Stomach (tissue), 9 donors: ENCODE measurements around the gene FAM222B. TPM values are rescaled to one million over a fixed set of nuclear protein-coding genes. Genes with fewer than 3 reads are reported as not detected.

ENCODE experiments used
- DNase-seq, 2 donors: peaks; one replicate each; pipeline versions ENCODE4 v3.0.0 to v3.0.0-alpha.2; 2013 to 2019
- H3K27ac ChIP-seq, 5 donors: fragments of 200-600 bp in 4 of 5; sonication (generic) in 4 of 5; one replicate each; pipeline ENCODE4 v1.5.1; 2013 to 2019; ENCODE audit warnings: mild to moderate bottlenecking in 1 of 5, moderate library complexity in 1 of 5
- H3K27me3 ChIP-seq, 3 donors: fragments of 200-600 bp; sonication (generic); one replicate each; pipeline ENCODE4 v1.5.1; 2017 to 2019; ENCODE audit warnings: mixed run types in 1 of 3
- H3K36me3 ChIP-seq, 4 donors: fragments of 200-600 bp; sonication (generic); 1 replicate in 3 of 4; 2 replicates in 1 of 4; pipeline ENCODE4 v1.5.1; 2016 to 2019
- H3K4me1 ChIP-seq, 4 donors: fragments of 200-600 bp; sonication (generic); one replicate each; pipeline ENCODE4 v1.5.1; 2016 to 2019
- H3K4me3 ChIP-seq, 4 donors: fragments of 200-600 bp; sonication (generic) in 3 of 4; one replicate each; pipeline ENCODE4 v1.5.1; 2016 to 2019; ENCODE audit warnings: mild to moderate bottlenecking in 1 of 4
- H3K9me3 ChIP-seq, 4 donors: fragments of 200-600 bp; sonication (generic); one replicate each; pipeline ENCODE4 v1.5.1; 2016 to 2019
- EP300 ChIP-seq: sonication (generic); formaldehyde crosslinking; IDR thresholded peaks from one replicate; pipeline ENCODE4 v1.6.1; 2017; ENCODE audit warnings: antibody characterized with exemption
- POLR2A ChIP-seq, 4 donors: fragments of 450-650 bp; IDR thresholded peaks; one replicate each; pipeline ENCODE4 v1.6.1; 2016; ENCODE audit warnings: antibody characterized with exemption in 4 of 4, control low read depth in 2 of 4, mild to moderate bottlenecking in 1 of 4, moderate library complexity in 1 of 4
- POLR2AphosphoS5 ChIP-seq, 3 donors: sonication (generic); formaldehyde crosslinking; IDR thresholded peaks; one replicate each; pipeline ENCODE4 v1.6.1; 2016; ENCODE audit warnings: antibody characterized with exemption in 3 of 3
- WGBS, 5 donors: extraction: QIAGEN DNeasy Blood & Tissue Kit in 3 of 5; methylation state at CpG; one replicate each; pipeline versions ENCODE4 v1.1.5 to v1.1.7; 2013 to 2018; 5-methylcytosine and 5-hydroxymethylcytosine counted together
- intact Hi-C: fragments of 100-400 bp; cut with DNase I; formaldehyde crosslinking; loops from one replicate; pipeline ENCODE4 v1.15.1; 2023; ENCODE audit warnings: low total_unique reads
- polyA plus RNA-seq, 3 donors: library from polyadenylated mRNA; stranded (reverse); fragments of 200-250 nt; gene quantifications; one replicate each; pipeline ENCODE4 v1.2.3, GENCODE V29; 2013
- total RNA-seq, 5 donors: library from RNA; depleted of rRNA; stranded (reverse); fragments of >200 nt; gene quantifications; one replicate each; pipeline versions ENCODE4 v1.1.0 to v1.2.3, GENCODE V29; 2014 to 2016
- TF ChIP-seq, protein P1 (sequence below), 7 experiments: fragments of 450-650 bp in 4 of 7; fragments of 200-600 bp in 3 of 7; sonication (generic) in 3 of 7; IDR thresholded peaks; one replicate each; pipeline ENCODE4 v1.5.1; 2016 to 2019; ENCODE audit warnings: antibody characterized with exemption in 7 of 7, control low read depth in 2 of 7, mild to moderate bottlenecking in 1 of 7
- donor health status: healthy with polysubstance abuse.
- donor health status: Bipolar disorder and iron deficiency.
- donor health status: healthy.

The FAM222B gene
- total and polyA plus RNA-seq, 8 donors, result 4.4 to 29.6 (median 8.6) TPM

DNA sequence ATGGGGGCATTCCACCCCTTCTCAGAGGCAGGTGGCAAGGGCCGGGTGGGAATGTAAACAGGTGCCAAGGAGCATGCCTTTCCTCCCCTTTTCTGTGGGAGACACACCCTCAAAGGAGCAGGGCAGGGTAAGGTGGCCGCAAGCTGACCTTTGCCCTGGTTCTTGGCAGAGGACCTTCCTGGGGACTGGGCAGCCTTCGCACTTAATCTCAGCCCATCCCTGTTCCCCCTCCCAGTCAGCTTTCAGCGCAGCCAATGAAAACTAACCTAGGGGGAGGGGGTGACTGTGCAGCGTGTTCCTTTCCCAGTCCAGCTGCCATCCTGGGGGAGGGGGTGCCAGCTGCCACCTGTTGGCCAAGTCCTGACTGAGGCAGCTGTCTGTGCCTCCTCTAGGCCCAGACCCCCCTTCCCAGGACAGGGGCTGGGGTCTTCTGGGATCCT, 96.0 kb downstream of the FAM222B start:
- 20 to 40% (median 27%) methylated on average over 4 to 5 of the region's 5 CpGs for WGBS, 5 donors
- TF ChIP-seq EP300 (no peak), POLR2AphosphoS5 (IDR thresholded peaks at IDR 0.05) (peak in 1 of 3 donors; percentile 68)
- intact Hi-C loops, result no loop called here
- Histone ChIP-seq H3K4me3 (peak overlapping the region; percentile 61 to 89 (median 80)), H3K9me3 (no peaks in the 10 kb centered on the region), H3K27ac (peak overlapping the region; percentile 96 to 99 (median 98)), H3K27me3 (peaks cover 0 to 5% (median 0%) of the 10 kb centered on the region in 3 donors), H3K4me1 (peaks cover 61 to 93% (median 88%) of the 10 kb centered on the region in 4 donors), H3K36me3 (peaks cover 25 to 40% (median 30%) of the 10 kb centered on the region in 4 donors)
- DNase-seq, result peak; percentile 90 to 91

DNA sequence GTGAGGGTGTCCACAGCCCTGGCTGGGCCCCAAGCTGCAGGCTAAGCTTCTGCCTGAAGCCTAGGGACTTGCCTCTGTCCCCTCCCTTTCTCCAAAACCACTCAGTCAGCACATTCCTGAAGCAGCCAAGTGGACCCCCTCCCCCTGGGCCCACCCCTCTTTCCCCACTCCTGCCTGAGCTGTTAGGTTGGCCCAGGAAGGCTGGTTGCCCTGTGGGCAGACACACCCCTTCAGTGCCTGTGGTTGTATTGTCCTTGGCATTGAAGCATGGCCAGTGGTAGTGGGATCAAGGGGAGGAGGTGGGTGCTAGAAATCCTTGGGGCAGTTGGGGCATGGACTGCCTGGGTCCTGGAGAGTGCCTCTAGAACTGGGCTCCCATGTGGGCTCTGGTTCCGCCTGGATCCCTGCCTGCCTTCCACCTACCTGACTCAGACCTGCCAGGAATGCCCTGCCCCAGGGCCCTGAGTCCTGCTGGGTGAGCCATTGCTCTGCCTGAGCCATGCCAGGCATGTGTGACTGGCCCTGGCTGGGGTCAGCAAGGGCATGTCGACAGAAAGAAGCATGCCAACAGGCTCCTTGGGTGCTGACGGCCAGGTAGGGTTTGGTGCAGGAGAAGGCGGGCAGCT, 96.7 kb downstream of the FAM222B start:
- TF ChIP-seq POLR2AphosphoS5 (IDR thresholded peaks at IDR 0.05) (peak in 2 of 3 donors; percentile 65 to 71), EP300 (no peak)
- H3K9me3 ChIP-seq, result no peaks in the 10 kb centered on the region
- peak; percentile 56 to 85 for DNase-seq
- intact Hi-C loops, result no loop called here
- peaks cover 61 to 96% (median 90%) of the 10 kb centered on the region in 4 donors for H3K4me1 ChIP-seq
- H3K36me3 ChIP-seq, result peaks cover 21 to 34% (median 29%) of the 10 kb centered on the region in 4 donors
- peak overlapping the region; percentile 61 to 89 (median 80) for H3K4me3 ChIP-seq
- 27 to 57% (median 40%) methylated on average over 3 to 4 of the region's 4 CpGs for WGBS, 5 donors
- H3K27ac ChIP-seq, result peak overlapping the region; percentile 96 to 99 (median 98)
- H3K27me3 ChIP-seq, result peaks cover 0 to 5% (median 0%) of the 10 kb centered on the region in 3 donors

GRCh38 chr17:28744972-28745785, 97.4 kb downstream of the FAM222B start:
- peak; percentile 75 to 91 for DNase-seq
- no peaks in the 10 kb centered on the region for H3K9me3 ChIP-seq
- peaks cover 61 to 89% (median 83%) of the 10 kb centered on the region in 4 donors for H3K4me1 ChIP-seq
- peaks cover 21 to 27% (median 26%) of the 10 kb centered on the region in 4 donors for H3K36me3 ChIP-seq
- H3K27me3 ChIP-seq, result peaks cover 0 to 5% (median 0%) of the 10 kb centered on the region in 3 donors
- 2 to 6% (median 2%) methylated on average over 18 to 31 of the region's 31 CpGs for WGBS, 5 donors
- intact Hi-C loops, result no loop called here
- TF ChIP-seq POLR2A (IDR thresholded peaks at IDR 0.05) (peak in 1 of 4 donors; percentile 51), POLR2AphosphoS5 (IDR thresholded peaks at IDR 0.05) (peak in 2 of 3 donors; percentile 10 to 26)
- TF ChIP-seq, protein P1, sequence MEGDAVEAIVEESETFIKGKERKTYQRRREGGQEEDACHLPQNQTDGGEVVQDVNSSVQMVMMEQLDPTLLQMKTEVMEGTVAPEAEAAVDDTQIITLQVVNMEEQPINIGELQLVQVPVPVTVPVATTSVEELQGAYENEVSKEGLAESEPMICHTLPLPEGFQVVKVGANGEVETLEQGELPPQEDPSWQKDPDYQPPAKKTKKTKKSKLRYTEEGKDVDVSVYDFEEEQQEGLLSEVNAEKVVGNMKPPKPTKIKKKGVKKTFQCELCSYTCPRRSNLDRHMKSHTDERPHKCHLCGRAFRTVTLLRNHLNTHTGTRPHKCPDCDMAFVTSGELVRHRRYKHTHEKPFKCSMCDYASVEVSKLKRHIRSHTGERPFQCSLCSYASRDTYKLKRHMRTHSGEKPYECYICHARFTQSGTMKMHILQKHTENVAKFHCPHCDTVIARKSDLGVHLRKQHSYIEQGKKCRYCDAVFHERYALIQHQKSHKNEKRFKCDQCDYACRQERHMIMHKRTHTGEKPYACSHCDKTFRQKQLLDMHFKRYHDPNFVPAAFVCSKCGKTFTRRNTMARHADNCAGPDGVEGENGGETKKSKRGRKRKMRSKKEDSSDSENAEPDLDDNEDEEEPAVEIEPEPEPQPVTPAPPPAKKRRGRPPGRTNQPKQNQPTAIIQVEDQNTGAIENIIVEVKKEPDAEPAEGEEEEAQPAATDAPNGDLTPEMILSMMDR (IDR thresholded peaks at IDR 0.05), result no peak
- H3K27ac ChIP-seq, result peak overlapping the region; percentile 96 to 99 (median 98)
- H3K4me3 ChIP-seq, result peak overlapping the region; percentile 61 to 89 (median 80)

DNA sequence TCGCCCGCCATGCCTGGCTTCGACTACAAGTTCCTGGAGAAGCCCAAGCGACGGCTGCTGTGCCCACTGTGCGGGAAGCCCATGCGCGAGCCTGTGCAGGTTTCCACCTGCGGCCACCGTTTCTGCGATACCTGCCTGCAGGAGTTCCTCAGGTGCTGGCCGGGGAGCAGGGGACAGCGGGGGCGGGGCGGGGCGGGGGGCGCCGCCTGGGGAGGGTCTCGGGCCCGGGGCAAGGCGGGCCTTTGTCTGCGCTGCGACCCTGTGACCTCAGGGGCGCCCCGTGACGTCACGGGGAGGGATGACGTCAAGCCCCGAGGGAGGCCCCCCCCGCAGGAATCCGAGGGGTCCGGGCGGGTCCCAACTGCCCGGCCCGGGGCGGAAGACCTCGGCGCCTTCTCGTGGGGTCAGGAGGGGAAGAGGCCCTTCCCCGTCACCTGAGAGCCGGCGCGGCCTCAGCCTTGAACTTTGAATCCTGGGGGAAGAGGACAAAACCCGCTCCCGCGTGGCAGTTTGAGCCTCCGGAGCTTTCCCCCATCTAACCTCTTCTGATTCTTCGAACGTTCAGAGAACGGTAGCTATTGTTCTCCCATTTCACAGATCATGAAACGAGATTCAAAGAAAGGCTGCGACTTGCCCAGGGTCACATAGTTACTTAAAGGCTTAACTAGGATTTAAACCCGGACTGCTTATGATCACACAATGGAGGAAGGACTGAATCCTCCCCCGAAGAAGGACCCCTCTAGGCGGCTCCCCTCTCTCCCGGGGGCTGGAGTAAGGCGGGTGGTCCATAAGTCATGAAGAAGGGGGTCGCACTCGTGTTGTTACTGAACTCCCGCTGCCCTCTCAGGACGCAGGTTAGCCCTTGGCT, 98.3 kb downstream of the FAM222B start:
- H3K36me3 ChIP-seq, result peaks cover 18 to 23% (median 20%) of the 10 kb centered on the region in 4 donors
- intact Hi-C loops, result no loop called here

More for the DNA sequence above, 98.3 kb downstream of the FAM222B start:
- peaks cover 55 to 81% (median 75%) of the 10 kb centered on the region in 4 donors for H3K4me1 ChIP-seq
- WGBS, 5 donors, result 0 to 2% (median 1%) methylated on average over 31 to 61 of the region's 61 CpGs
- TF ChIP-seq, protein P1 (IDR thresholded peaks at IDR 0.05), result no peak
- TF ChIP-seq EP300 (no peak), POLR2AphosphoS5 (IDR thresholded peaks at IDR 0.05) (no peak), POLR2A (IDR thresholded peaks at IDR 0.05) (no peak)
- peak overlapping the region; percentile 61 to 89 (median 80) for H3K4me3 ChIP-seq
- H3K9me3 ChIP-seq, result no peaks in the 10 kb centered on the region
- peaks cover 0 to 5% (median 0%) of the 10 kb centered on the region in 3 donors for H3K27me3 ChIP-seq
- H3K27ac ChIP-seq, result peak overlapping the region; percentile 96 to 99 (median 98)
- DNase-seq, result peak; percentile 61 to 88
